Measurements from ENCODE around the gene SMIM22.

- no peak for TF ChIP-seq CTCF (IDR thresholded peaks at IDR 0.05)
- no peak for TF ChIP-seq POLR2A (IDR thresholded peaks at IDR 0.05)
Measured at GRCh38 chr16:4754865-4755264, 40.3 kb upstream of the SMIM22 start.
